Measurements from ENCODE around the gene RBMX.
"Not testable (repeated sequence)": the region's sequence is repeated elsewhere in the genome, so short reads cannot be mapped to it uniquely, and the experiment has no call there.

The RBMX gene

DNA sequence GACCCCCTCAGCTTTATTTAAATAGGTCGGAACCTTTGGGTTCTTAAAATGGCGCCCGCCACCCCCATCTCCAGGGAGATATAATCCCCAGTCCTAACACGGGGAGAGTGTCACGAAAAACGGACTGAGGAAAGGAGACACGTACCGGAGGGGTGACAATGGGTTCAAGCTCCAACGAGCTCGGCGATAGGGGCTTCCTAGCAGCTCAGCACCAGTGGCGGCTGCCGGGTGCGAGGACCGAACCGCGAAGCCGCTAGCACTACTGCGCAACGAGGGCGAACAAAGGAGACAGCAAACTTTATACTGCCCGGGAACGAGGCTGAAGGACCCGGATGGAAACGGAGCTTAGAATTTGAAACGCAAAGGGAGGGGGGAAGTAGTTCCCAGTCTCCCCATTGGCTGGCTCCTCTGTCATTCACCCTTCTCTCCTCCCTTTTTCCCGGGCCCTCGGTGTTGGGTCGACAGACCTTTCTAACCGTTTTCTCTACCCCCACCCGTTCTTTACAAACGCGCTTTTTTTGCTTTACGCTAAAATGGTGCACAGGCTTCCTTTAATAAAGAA lies at the start of gene RBMX:
Gene RBMX (minus strand): TSS at position 274 of the 562 bp plus-strand sequence. CDS start 1,298 bp downstream, outside the sequence.
- DNase-seq (ENCODE audit: low read depth): peak; percentile 83

DNA sequence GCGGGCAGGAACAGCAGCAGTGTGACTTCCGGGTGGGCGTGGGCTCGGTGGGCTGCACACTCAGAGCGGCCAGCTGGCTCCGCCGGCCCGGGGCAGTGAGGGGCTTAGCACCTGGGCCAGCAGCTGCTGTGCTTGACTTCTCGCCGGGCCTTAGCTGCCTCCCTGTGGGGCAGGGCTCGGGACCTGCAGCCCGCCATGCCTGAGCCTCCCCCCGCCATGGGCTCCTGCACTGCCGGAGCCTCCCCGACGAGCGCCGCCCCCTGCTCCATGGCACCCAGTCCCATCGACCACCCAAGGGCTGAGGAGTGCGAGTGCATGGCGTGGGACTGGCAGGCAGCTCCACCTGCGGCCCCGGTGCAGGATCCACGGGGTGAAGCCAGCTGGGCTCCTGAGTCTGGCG lies 40.9 kb upstream of the RBMX start:
- DNase-seq (ENCODE audit: low read depth): not testable (repeated sequence)

- no peak for DNase-seq (ENCODE audit: low read depth)
These were observed 39.5 kb upstream of the RBMX start for GRCh38 chrX:136920001-136920400.

- DNase-seq (ENCODE audit: low read depth): no peak
These were observed 36.3 kb upstream of the RBMX start for GRCh38 chrX:136916827-136917226.

DNA sequence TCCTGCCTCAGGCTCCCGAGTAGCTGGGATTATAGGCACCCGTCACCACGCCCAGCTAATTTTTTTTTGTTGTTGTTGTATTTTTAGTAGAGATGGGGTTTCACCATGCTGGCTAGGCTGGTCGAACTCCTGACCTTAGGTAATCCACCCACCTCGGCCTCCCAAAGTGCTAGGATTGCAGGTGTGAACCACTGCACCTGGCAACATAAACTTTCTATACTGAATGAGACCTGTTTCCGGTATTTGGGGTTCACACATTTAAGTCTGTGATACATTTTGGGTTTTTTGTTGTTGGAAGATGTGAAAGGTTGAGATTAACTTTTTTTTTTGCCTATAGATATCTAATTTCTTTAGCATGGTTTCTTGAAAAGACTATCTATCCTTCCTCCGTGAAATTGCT lies 31.1 kb upstream of the RBMX start:
- not testable (repeated sequence) for DNase-seq (ENCODE audit: low read depth)

DNA sequence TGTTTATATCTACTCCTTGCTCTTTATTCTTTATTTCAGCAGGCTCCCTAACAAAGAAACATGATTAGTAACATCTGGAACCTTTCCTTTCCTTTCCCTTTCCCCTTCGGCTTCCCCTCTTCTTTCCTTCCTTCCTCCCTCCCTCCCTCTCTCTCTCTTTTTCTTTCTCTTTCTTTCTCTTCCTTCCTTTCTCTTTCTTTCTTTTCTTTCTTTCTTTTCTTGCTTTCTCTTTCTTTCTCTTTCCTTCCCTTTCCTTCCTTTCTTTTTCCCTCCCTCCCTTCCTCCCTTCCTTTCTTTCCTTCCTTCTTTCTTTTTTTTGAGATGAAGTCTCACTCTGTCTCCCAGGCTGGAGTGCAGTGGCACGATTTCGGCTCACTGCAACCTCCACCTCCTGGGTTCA lies 30.7 kb upstream of the RBMX start:
- DNase-seq (ENCODE audit: low read depth): no peak

- no peak for DNase-seq (ENCODE audit: low read depth)
These were observed 30.1 kb upstream of the RBMX start for GRCh38 chrX:136910565-136911035.

- DNase-seq (ENCODE audit: low read depth): peak; percentile 30
These were observed 29.4 kb upstream of the RBMX start for GRCh38 chrX:136909706-136910564.

GRCh38 chrX:136909119-136909705 lies 28.7 kb upstream of the RBMX start:
- DNase-seq (ENCODE audit: low read depth): peak; percentile 43

DNA sequence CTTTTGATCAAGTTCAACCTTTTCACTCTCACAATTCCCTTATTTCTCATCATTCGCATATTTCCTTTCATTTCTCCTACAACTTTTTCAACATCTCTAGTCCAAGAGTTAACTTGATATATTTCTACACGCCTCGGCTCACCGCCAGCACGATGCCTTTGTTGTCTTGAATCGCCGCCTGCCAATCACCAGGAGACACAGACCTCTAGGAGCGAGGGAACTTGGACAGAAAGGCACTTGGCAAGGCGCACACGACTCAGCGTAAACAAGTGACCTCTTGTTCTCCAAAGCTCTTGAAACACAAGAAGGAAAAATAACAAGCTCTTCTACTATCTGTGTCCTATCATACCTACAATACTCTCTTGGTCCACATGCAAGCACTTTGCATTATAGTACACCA lies 27.1 kb upstream of the RBMX start:
- no peak for DNase-seq (ENCODE audit: low read depth)

GRCh38 chrX:136906921-136907510 lies 26.5 kb upstream of the RBMX start:
- DNase-seq (ENCODE audit: low read depth): no peak

DNA sequence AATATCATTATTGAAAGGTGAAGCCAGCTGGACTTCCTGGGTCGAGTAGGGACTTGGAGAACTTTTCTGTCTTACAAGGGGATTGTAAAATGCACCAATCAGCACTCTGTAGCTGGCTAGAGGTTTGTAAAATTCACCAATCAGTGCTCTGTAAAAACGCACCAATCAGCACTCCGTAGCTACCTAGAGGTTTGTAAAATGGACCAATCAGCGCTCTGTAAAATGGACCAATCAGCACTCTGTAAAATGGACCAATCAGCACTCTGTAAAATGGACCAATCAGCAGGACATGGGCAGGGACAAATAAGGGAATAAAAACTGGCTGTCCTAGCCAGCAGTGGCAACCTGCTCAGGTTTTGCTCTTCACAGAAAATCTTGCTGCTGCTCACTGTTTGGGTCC lies 23.5 kb upstream of the RBMX start:
- not testable (repeated sequence) for DNase-seq (ENCODE audit: low read depth)

DNA sequence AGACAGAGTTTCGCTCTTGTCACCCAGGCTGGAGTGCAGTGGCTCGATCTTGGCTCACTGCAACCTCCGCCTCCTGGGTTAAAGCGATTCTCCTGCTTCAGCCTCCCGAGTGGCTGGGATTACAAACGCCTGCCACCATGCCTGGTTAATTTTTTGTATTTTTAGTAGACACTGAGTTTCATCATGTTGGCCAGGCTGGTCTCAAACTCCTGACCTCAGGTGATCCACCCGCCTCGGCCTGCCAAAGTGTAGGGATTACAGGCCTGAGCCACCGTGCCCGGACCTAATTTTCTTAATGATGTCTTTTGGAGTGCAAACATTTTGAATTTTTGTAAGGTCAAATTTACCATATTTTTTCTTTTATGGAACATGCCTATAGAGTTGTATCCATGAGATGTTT lies 19.5 kb upstream of the RBMX start:
- DNase-seq (ENCODE audit: low read depth): not testable (repeated sequence)

DNA sequence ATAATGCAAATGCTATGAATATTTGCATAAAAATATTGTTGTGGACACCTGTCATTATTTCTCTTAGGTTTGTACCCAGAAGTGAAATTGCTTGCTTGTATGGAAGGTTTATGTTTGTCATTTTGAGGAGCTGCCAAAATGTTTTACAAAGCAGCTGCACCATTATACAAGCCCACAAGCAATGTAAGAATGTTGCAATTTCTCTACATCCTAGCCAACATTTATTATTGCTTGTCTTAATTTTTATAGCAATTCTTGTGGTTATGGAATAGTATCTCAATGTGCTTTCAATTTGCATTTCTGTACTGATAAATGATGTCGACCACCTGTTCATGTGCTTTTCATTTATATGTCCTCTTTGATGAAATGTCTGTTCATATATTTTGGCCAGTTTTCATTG lies 18.7 kb upstream of the RBMX start:
- no peak for DNase-seq (ENCODE audit: low read depth)

- not testable (repeated sequence) for DNase-seq (ENCODE audit: low read depth)
These were observed 18.2 kb upstream of the RBMX start for GRCh38 chrX:136898752-136899151.

DNA sequence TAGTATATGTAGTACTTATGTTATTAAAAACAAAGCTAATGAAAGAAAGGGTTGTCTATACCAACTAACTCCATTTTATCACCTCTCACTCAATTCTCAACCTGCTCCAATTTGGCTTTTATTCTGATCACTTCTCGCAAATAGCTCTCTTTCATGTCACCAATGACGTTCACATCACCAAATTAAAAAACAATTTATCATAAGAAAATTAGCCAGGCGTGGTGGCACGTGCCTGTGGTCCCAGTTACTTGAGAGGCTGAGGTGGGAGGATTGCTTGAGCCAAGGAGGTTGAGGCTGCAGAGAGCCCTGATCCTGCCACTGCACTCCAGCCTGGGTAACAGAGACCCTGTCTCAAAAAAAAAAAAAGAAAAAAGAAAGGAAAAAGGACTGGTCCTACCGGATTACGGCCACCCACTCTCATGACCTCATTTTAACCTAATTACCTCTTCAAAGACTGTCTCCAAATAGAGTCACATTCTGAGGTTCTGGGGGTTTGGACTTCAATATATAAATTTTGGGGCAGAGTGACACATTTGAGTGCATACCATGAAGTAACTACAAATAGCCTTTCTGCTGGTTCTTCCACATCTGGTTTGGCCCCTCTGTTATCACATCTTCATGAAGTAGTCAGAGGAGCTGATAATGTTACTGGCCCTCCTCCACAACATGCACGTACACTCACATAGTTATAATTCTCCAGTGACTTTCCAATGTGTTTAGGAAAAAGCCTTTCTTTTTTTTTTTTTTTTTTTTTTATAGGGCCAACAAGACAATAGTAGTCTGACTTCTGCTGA lies 15.8 kb upstream of the RBMX start:
- no peak for DNase-seq (ENCODE audit: low read depth)

GRCh38 chrX:136892412-136892811 lies 11.9 kb upstream of the RBMX start:
- no peak for DNase-seq (ENCODE audit: low read depth)

GRCh38 chrX:136890596-136890995 lies 10.1 kb upstream of the RBMX start:
- not testable (repeated sequence) for DNase-seq (ENCODE audit: low read depth)

DNA sequence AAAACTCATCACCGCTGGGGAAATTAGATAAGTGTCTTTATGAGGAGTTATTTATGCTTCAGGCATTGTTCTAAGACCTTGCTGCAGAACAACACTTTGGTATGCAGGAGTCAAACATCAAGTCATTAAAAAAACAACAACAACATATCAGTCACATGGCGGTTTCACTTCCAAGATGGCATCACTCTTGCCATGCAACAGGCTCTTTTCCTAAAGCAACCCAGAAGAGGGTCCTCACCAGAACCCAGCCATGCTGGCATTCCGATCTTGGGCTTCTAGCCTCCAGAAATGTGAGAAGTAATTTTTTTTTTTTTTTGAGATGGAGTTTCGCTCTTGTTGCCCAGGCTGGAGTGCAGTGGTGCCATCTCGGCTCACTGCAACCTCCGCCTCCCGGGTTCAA lies 8.7 kb upstream of the RBMX start:
- DNase-seq (ENCODE audit: low read depth): no peak

GRCh38 chrX:136880003-136880451 lies 498 bp downstream of the RBMX start:
- peak; percentile 0 for DNase-seq (ENCODE audit: low read depth)

DNA sequence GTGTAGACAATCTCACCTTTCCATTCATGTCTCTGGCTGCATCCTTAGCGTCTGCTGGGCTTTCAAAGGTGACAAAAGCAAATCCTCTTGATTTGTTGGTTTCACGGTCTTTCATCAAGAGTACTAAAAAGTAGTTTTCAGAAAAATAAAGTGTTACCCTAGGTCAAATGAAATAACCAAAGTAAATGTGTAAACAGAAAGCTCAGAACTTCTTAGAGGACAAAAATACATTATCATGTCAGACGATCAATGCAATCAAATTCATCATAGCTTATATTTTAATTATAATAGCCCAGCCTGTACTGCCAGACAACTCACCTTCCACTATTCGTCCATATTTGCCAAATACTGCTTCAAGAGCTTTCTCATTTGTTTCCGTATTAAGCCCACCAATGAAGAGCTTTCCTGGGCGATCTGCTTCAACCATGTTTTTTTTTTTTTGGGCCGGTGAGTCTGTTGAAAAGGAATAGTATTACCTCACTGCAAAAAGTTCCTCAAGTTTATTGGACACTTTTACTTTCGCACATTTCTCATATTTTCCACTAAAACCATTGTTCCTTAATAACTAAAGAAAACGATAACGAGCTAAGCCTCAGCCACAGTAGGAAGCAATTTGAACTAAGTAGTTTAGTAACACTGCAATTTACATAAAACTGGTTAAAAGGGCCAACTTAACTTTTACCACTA lies 1.4 kb downstream of the RBMX start:
- DNase-seq (ENCODE audit: low read depth): no peak

Measured in stimulated activated CD8-positive, alpha-beta memory T cell treated with anti-CD3 and anti-CD28 coated beads, Interleukin-15, amount 100 ng/mL, for 1 hour (primary cell).